Measurements from ENCODE around the gene NFXL1.

GRCh38 chr4:47863486-47863885 is 50.9 kb downstream of the NFXL1 start:
- TF ChIP-seq POLR2A (IDR thresholded peaks at IDR 0.05) = no peak
- TF ChIP-seq, protein P1, sequence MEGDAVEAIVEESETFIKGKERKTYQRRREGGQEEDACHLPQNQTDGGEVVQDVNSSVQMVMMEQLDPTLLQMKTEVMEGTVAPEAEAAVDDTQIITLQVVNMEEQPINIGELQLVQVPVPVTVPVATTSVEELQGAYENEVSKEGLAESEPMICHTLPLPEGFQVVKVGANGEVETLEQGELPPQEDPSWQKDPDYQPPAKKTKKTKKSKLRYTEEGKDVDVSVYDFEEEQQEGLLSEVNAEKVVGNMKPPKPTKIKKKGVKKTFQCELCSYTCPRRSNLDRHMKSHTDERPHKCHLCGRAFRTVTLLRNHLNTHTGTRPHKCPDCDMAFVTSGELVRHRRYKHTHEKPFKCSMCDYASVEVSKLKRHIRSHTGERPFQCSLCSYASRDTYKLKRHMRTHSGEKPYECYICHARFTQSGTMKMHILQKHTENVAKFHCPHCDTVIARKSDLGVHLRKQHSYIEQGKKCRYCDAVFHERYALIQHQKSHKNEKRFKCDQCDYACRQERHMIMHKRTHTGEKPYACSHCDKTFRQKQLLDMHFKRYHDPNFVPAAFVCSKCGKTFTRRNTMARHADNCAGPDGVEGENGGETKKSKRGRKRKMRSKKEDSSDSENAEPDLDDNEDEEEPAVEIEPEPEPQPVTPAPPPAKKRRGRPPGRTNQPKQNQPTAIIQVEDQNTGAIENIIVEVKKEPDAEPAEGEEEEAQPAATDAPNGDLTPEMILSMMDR (IDR thresholded peaks at IDR 0.05) = no peak

Measured in body of pancreas (tissue), 4 donors.